DMS153 (cell line): Measurements from ENCODE around the gene SOS1.

Experiments
- DNase-seq: peaks from one replicate; lab custom pipeline; 2025; lab: John Stamatoyannopoulos, UW

SOS1 gene

GRCh38 chr2:39024833-39025232 lies 96.0 kb downstream of the SOS1 start:
- DNase-seq: no peak

GRCh38 chr2:39023649-39024048 lies 97.2 kb downstream of the SOS1 start:
- DNase-seq: no peak

GRCh38 chr2:39022642-39023235 lies 98.1 kb downstream of the SOS1 start:
- no peak for DNase-seq

- no peak for DNase-seq
Observed at GRCh38 chr2:39020383-39020782, 100.5 kb downstream of the SOS1 start.

- DNase-seq: no peak
Observed at GRCh38 chr2:39018638-39019037, 102.2 kb downstream of the SOS1 start.

- DNase-seq: no peak
Observed at GRCh38 chr2:39017334-39017733, 103.5 kb downstream of the SOS1 start.

GRCh38 chr2:39015424-39015823 lies 105.4 kb downstream of the SOS1 start:
- no peak for DNase-seq

- no peak for DNase-seq
Observed at GRCh38 chr2:39013871-39014270, 107.0 kb downstream of the SOS1 start.

- no peak for DNase-seq
Observed at GRCh38 chr2:39008665-39009064, 112.2 kb downstream of the SOS1 start.

- DNase-seq: no peak
Observed at GRCh38 chr2:39007875-39008504, 112.9 kb downstream of the SOS1 start.

- DNase-seq: no peak
Observed at GRCh38 chr2:39000552-39000951, 120.3 kb downstream of the SOS1 start.

- no peak for DNase-seq
Observed at GRCh38 chr2:38997781-38998180, 123.1 kb downstream of the SOS1 start.

- no peak for DNase-seq
Observed at GRCh38 chr2:38991899-38992298, 129.0 kb downstream of the SOS1 start.

- no peak for DNase-seq
Observed at GRCh38 chr2:38988716-38989115, 132.1 kb downstream of the SOS1 start.

GRCh38 chr2:38982498-38982897 lies 138.4 kb downstream of the SOS1 start:
- DNase-seq: no peak

- no peak for DNase-seq
Observed at GRCh38 chr2:38981670-38982357, 139.0 kb downstream of the SOS1 start.

GRCh38 chr2:38981003-38981669 lies 139.7 kb downstream of the SOS1 start:
- no peak for DNase-seq

GRCh38 chr2:38978908-38979307 lies 141.9 kb downstream of the SOS1 start:
- DNase-seq: no peak

- DNase-seq: no peak
Observed at GRCh38 chr2:38978296-38978903, 142.5 kb downstream of the SOS1 start.

- DNase-seq: no peak
Observed at GRCh38 chr2:38977047-38977446, 143.8 kb downstream of the SOS1 start.

GRCh38 chr2:38975042-38975441 lies 145.8 kb downstream of the SOS1 start:
- DNase-seq: no peak

- no peak for DNase-seq
Observed at GRCh38 chr2:38973266-38973665, 147.6 kb downstream of the SOS1 start.

GRCh38 chr2:38971377-38971776 lies 149.5 kb downstream of the SOS1 start:
- DNase-seq: no peak
